ENCODE measurements around the gene PKP2. TPM values are rescaled to one million over a fixed set of nuclear protein-coding genes. Genes with fewer than 3 reads are reported as not detected.

The PKP2 gene
- total RNA-seq, 1 donor from 2014 or later = 5.2 TPM

GRCh38 chr12:32822344-32822743 lies 74.2 kb downstream of the PKP2 start:
- Histone ChIP-seq H3K27me3 (ENCODE audit: control insufficient read depth in 3 of 3, insufficient read depth in 3 of 3, low read length in 3 of 3) (no peaks in the 10 kb centered on the region), H3K4me3 (ENCODE audit: low read length in 3 of 3) (no peak overlapping the region), H3K27ac (ENCODE audit: low read depth, low read length) (no peak overlapping the region), H3K36me3 (ENCODE audit: control insufficient read depth in 3 of 3, insufficient read depth in 3 of 3, low read length in 3 of 3) (peaks cover 0 to 2% (median 0%) of the 10 kb centered on the region in 3 donors), H3K4me1 (ENCODE audit: control insufficient read depth in 3 of 3, insufficient read depth in 3 of 3, low read length in 3 of 3) (no peaks in the 10 kb centered on the region), H3K9me3 (ENCODE audit: control insufficient read depth in 3 of 3, low read length in 3 of 3) (no peaks in the 10 kb centered on the region), H3K9ac (ENCODE audit: low read depth in 1 of 3, low read length in 3 of 3) (no peak overlapping the region)

DNA sequence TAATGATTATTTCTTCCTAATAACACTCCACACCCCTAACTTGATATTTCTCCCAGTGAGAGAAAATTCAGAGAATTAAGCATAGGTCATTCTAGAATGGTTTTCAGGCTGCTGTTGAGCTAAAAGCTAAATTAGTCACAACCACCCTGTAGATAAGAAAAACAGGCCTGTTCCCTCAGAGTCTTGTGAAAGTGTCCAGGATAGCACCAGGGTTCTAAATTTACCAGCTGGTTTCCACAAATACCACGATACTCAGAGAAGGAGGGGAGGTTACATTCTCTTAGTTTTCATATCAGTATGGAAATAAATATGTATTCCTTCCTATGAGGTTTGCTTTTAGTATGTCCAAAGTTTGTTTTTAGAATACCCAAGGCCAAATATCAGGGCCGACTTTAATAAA lies 74.9 kb downstream of the PKP2 start:
- H3K4me3 ChIP-seq (ENCODE audit: low read length in 3 of 3) = no peak overlapping the region
- no peak overlapping the region for H3K27ac ChIP-seq (ENCODE audit: low read depth, low read length)

DNA sequence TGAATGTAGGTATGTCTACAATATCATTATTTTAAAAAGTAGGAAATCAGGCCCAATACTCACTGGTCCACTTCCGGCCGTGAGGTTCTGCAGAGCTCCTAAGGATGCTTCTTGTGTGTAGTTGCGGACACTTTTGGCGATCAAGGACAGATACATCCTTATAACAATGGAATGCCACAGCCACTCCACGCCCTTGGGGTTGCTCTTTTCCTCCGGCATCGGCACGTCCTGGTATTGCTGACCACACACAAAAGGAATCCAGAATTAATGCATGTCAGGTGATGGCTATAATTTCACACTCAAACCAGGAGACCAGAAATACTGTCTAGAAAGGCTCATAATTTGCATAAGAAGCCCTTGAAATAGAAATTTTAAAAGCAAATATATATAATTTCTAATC lies 75.3 kb downstream of the PKP2 start:
- Histone ChIP-seq H3K36me3 (ENCODE audit: control insufficient read depth in 3 of 3, insufficient read depth in 3 of 3, low read length in 3 of 3) (peaks cover 0 to 2% (median 0%) of the 10 kb centered on the region in 3 donors), H3K27me3 (ENCODE audit: control insufficient read depth in 3 of 3, insufficient read depth in 3 of 3, low read length in 3 of 3) (no peaks in the 10 kb centered on the region), H3K4me1 (ENCODE audit: control insufficient read depth in 3 of 3, insufficient read depth in 3 of 3, low read length in 3 of 3) (no peaks in the 10 kb centered on the region), H3K27ac (ENCODE audit: low read depth, low read length) (no peak overlapping the region), H3K9me3 (ENCODE audit: control insufficient read depth in 3 of 3, low read length in 3 of 3) (no peaks in the 10 kb centered on the region), H3K4me3 (ENCODE audit: low read length in 3 of 3) (no peak overlapping the region), H3K9ac (ENCODE audit: low read depth in 1 of 3, low read length in 3 of 3) (no peak overlapping the region)

More for the DNA sequence above, 74.9 kb downstream of the PKP2 start:
- Histone ChIP-seq H3K9ac (ENCODE audit: low read depth in 1 of 3, low read length in 3 of 3) (no peak overlapping the region), H3K27me3 (ENCODE audit: control insufficient read depth in 3 of 3, insufficient read depth in 3 of 3, low read length in 3 of 3) (no peaks in the 10 kb centered on the region), H3K36me3 (ENCODE audit: control insufficient read depth in 3 of 3, insufficient read depth in 3 of 3, low read length in 3 of 3) (peaks cover 0 to 2% (median 0%) of the 10 kb centered on the region in 3 donors), H3K9me3 (ENCODE audit: control insufficient read depth in 3 of 3, low read length in 3 of 3) (no peaks in the 10 kb centered on the region), H3K4me1 (ENCODE audit: control insufficient read depth in 3 of 3, insufficient read depth in 3 of 3, low read length in 3 of 3) (no peaks in the 10 kb centered on the region)

- Histone ChIP-seq H3K4me3 (ENCODE audit: low read length in 3 of 3) (no peak overlapping the region), H3K27ac (ENCODE audit: low read depth, low read length) (no peak overlapping the region), H3K36me3 (ENCODE audit: control insufficient read depth in 3 of 3, insufficient read depth in 3 of 3, low read length in 3 of 3) (peaks cover 0 to 2% (median 0%) of the 10 kb centered on the region in 3 donors), H3K9ac (ENCODE audit: low read depth in 1 of 3, low read length in 3 of 3) (no peak overlapping the region), H3K4me1 (ENCODE audit: control insufficient read depth in 3 of 3, insufficient read depth in 3 of 3, low read length in 3 of 3) (no peaks in the 10 kb centered on the region), H3K27me3 (ENCODE audit: control insufficient read depth in 3 of 3, insufficient read depth in 3 of 3, low read length in 3 of 3) (no peaks in the 10 kb centered on the region), H3K9me3 (ENCODE audit: control insufficient read depth in 3 of 3, low read length in 3 of 3) (no peaks in the 10 kb centered on the region)
Observed at GRCh38 chr12:32820376-32820931, 76.1 kb downstream of the PKP2 start.

GRCh38 chr12:32819424-32819823 lies 77.2 kb downstream of the PKP2 start:
- H3K9ac ChIP-seq (ENCODE audit: low read depth in 1 of 3, low read length in 3 of 3) = no peak overlapping the region
- H3K27ac ChIP-seq (ENCODE audit: low read depth, low read length) = no peak overlapping the region
- H3K9me3 ChIP-seq (ENCODE audit: control insufficient read depth in 3 of 3, low read length in 3 of 3) = no peaks in the 10 kb centered on the region
- no peaks in the 10 kb centered on the region for H3K4me1 ChIP-seq (ENCODE audit: control insufficient read depth in 3 of 3, insufficient read depth in 3 of 3, low read length in 3 of 3)
- peaks cover 0 to 2% (median 0%) of the 10 kb centered on the region in 3 donors for H3K36me3 ChIP-seq (ENCODE audit: control insufficient read depth in 3 of 3, insufficient read depth in 3 of 3, low read length in 3 of 3)
- H3K27me3 ChIP-seq (ENCODE audit: control insufficient read depth in 3 of 3, insufficient read depth in 3 of 3, low read length in 3 of 3) = no peaks in the 10 kb centered on the region
- H3K4me3 ChIP-seq (ENCODE audit: low read length in 3 of 3) = no peak overlapping the region

GRCh38 chr12:32811686-32812392 lies 84.7 kb downstream of the PKP2 start:
- Histone ChIP-seq H3K27me3 (ENCODE audit: control insufficient read depth in 3 of 3, insufficient read depth in 3 of 3, low read length in 3 of 3) (no peaks in the 10 kb centered on the region), H3K4me3 (ENCODE audit: low read length in 3 of 3) (no peak overlapping the region), H3K36me3 (ENCODE audit: control insufficient read depth in 3 of 3, insufficient read depth in 3 of 3, low read length in 3 of 3) (no peaks in the 10 kb centered on the region), H3K9me3 (ENCODE audit: control insufficient read depth in 3 of 3, low read length in 3 of 3) (no peaks in the 10 kb centered on the region), H3K27ac (ENCODE audit: low read depth, low read length) (no peak overlapping the region), H3K4me1 (ENCODE audit: control insufficient read depth in 3 of 3, insufficient read depth in 3 of 3, low read length in 3 of 3) (no peaks in the 10 kb centered on the region), H3K9ac (ENCODE audit: low read depth in 1 of 3, low read length in 3 of 3) (no peak overlapping the region)

DNA sequence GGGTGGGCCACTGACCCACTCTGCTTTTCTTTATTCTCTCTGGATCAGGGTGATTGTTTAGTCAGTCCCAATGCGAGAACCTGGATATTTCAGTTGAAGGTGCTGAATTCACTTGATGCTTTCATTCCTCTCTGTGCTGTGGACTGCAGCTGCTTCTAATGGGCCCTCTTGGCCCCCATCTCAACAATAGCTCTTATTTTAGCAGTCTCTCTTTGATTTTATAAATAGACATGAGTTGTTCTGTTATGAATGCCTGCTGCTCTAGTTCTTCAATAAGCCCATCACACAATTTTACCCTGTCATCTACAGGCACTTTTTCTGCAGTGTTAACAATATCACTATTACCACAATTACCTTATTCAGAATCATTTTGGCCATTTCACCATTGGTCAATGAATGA lies 86.7 kb downstream of the PKP2 start:
- H3K4me1 ChIP-seq (ENCODE audit: control insufficient read depth in 3 of 3, insufficient read depth in 3 of 3, low read length in 3 of 3) = no peaks in the 10 kb centered on the region
- no peaks in the 10 kb centered on the region for H3K36me3 ChIP-seq (ENCODE audit: control insufficient read depth in 3 of 3, insufficient read depth in 3 of 3, low read length in 3 of 3)
- H3K27me3 ChIP-seq (ENCODE audit: control insufficient read depth in 3 of 3, insufficient read depth in 3 of 3, low read length in 3 of 3) = no peaks in the 10 kb centered on the region
- H3K9me3 ChIP-seq (ENCODE audit: control insufficient read depth in 3 of 3, low read length in 3 of 3) = no peaks in the 10 kb centered on the region
- no peak overlapping the region for H3K9ac ChIP-seq (ENCODE audit: low read depth in 1 of 3, low read length in 3 of 3)
- H3K27ac ChIP-seq (ENCODE audit: low read depth, low read length) = no peak overlapping the region
- no peak overlapping the region for H3K4me3 ChIP-seq (ENCODE audit: low read length in 3 of 3)

- Histone ChIP-seq H3K4me1 (ENCODE audit: control insufficient read depth in 3 of 3, insufficient read depth in 3 of 3, low read length in 3 of 3) (no peaks in the 10 kb centered on the region), H3K9ac (ENCODE audit: low read depth in 1 of 3, low read length in 3 of 3) (no peak overlapping the region), H3K27ac (ENCODE audit: low read depth, low read length) (no peak overlapping the region), H3K9me3 (ENCODE audit: control insufficient read depth in 3 of 3, low read length in 3 of 3) (no peaks in the 10 kb centered on the region), H3K27me3 (ENCODE audit: control insufficient read depth in 3 of 3, insufficient read depth in 3 of 3, low read length in 3 of 3) (no peaks in the 10 kb centered on the region), H3K4me3 (ENCODE audit: low read length in 3 of 3) (no peak overlapping the region), H3K36me3 (ENCODE audit: control insufficient read depth in 3 of 3, insufficient read depth in 3 of 3, low read length in 3 of 3) (no peaks in the 10 kb centered on the region)
Observed at GRCh38 chr12:32809196-32809595, 87.4 kb downstream of the PKP2 start.

DNA sequence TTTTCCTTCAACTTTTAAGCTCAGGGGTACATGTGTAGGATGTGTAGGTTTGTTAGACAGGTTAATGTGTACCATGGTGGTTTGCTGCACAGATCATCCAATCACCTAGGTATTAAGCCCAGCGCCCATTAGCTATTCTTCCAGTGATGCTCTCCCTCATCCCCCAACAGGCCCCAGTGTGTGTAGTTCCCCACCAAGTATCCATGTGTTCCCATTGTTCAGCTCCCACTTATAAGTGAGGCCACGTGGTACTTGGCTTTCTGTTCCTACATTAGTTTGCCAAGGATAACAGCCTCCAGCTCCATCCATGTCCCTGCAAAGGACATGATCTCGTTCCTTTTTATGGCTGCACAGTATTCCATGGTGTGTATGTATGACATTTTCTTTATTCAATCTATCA lies 92.3 kb downstream of the PKP2 start:
- Histone ChIP-seq H3K9ac (ENCODE audit: low read depth in 1 of 3, low read length in 3 of 3) (no peak overlapping the region), H3K9me3 (ENCODE audit: control insufficient read depth in 3 of 3, low read length in 3 of 3) (no peaks in the 10 kb centered on the region), H3K27ac (ENCODE audit: low read depth, low read length) (no peak overlapping the region), H3K4me1 (ENCODE audit: control insufficient read depth in 3 of 3, insufficient read depth in 3 of 3, low read length in 3 of 3) (no peaks in the 10 kb centered on the region), H3K36me3 (ENCODE audit: control insufficient read depth in 3 of 3, insufficient read depth in 3 of 3, low read length in 3 of 3) (no peaks in the 10 kb centered on the region), H3K27me3 (ENCODE audit: control insufficient read depth in 3 of 3, insufficient read depth in 3 of 3, low read length in 3 of 3) (no peaks in the 10 kb centered on the region), H3K4me3 (ENCODE audit: low read length in 3 of 3) (no peak overlapping the region)

DNA sequence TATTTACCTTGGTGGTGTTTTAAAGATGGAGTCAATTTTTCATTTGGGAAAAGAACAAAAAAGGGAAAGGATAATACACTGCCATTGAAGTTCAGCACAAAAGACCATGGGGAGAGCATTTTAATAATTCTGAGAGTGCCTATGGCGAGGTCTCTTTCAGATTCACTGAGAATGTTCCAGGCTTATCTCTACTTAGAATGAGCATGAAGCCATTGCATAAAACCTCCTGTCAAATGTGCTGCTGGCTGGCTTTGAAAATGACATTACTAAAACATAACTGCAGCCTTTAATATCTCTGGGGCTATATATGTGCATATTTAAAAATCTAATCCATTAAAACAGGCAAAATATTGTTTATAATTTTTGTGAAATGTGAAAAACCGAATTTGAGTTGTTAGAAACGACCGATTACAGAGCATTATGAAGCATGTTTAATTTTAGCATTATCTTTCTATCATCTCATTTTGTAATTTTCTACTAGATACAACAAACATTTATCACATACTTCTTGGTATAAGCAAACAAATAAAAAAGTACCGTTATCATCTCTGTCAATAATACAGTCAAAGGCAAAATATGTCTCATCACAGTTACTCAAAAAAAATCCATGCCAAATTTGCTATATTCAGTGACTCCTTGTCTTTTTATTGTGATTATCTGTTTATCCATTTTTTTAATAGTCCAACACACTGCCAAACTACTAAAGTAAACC lies 95.2 kb downstream of the PKP2 start:
- Histone ChIP-seq H3K36me3 (ENCODE audit: control insufficient read depth in 3 of 3, insufficient read depth in 3 of 3, low read length in 3 of 3) (no peaks in the 10 kb centered on the region), H3K9me3 (ENCODE audit: control insufficient read depth in 3 of 3, low read length in 3 of 3) (no peaks in the 10 kb centered on the region), H3K4me1 (ENCODE audit: control insufficient read depth in 3 of 3, insufficient read depth in 3 of 3, low read length in 3 of 3) (no peaks in the 10 kb centered on the region), H3K27me3 (ENCODE audit: control insufficient read depth in 3 of 3, insufficient read depth in 3 of 3, low read length in 3 of 3) (no peaks in the 10 kb centered on the region), H3K27ac (ENCODE audit: low read depth, low read length) (no peak overlapping the region), H3K9ac (ENCODE audit: low read depth in 1 of 3, low read length in 3 of 3) (no peak overlapping the region), H3K4me3 (ENCODE audit: low read length in 3 of 3) (no peak overlapping the region)
